Stimulated activated CD4-positive, alpha-beta T cell treated with anti-CD3 and anti-CD28 coated beads, TNF-alpha, amount 100 ng/mL, for 4 hours (primary cell): ENCODE measurements around the gene SCYGR1.
"Not testable (repeated sequence)": the region's sequence is repeated elsewhere in the genome, so short reads cannot be mapped to it uniquely, and the experiment has no call there.

Experiments used
- DNase-seq, 3 experiments: peaks; one replicate each; pipeline ENCODE4 v3.0.0-alpha.2; 2020; ENCODE audit warnings: low read depth in 3 of 3

The SCYGR1 gene

GRCh38 chr2:227370791-227371312 is 16.9 kb downstream of the SCYGR1 start:
- no peak for DNase-seq

- DNase-seq, result no peak
Observed at GRCh38 chr2:227370092-227370491, 17.7 kb downstream of the SCYGR1 start.

- no peak for DNase-seq
Observed at GRCh38 chr2:227368574-227368973, 19.2 kb downstream of the SCYGR1 start.

- no peak for DNase-seq
Observed at GRCh38 chr2:227367427-227367795, 20.3 kb downstream of the SCYGR1 start.

GRCh38 chr2:227366769-227367426 is 20.9 kb downstream of the SCYGR1 start:
- no peak for DNase-seq

GRCh38 chr2:227365833-227366232 is 21.9 kb downstream of the SCYGR1 start:
- DNase-seq, result no peak

- DNase-seq, result not testable (repeated sequence)
Observed at GRCh38 chr2:227364585-227365263, 23.0 kb downstream of the SCYGR1 start.

GRCh38 chr2:227363756-227364155 is 24.0 kb downstream of the SCYGR1 start:
- DNase-seq, result no peak

- DNase-seq, result no peak
Observed at GRCh38 chr2:227360351-227360750, 27.4 kb downstream of the SCYGR1 start.

- DNase-seq, result no peak
Observed at GRCh38 chr2:227351639-227352038, 36.1 kb downstream of the SCYGR1 start.

GRCh38 chr2:227349989-227350612 is 37.6 kb downstream of the SCYGR1 start:
- no peak for DNase-seq

GRCh38 chr2:227348324-227348723 is 39.4 kb downstream of the SCYGR1 start:
- DNase-seq, result no peak

GRCh38 chr2:227347117-227347516 is 40.6 kb downstream of the SCYGR1 start:
- no peak for DNase-seq

- no peak for DNase-seq
Observed at GRCh38 chr2:227344231-227344630, 43.5 kb downstream of the SCYGR1 start.

- no peak for DNase-seq
Observed at GRCh38 chr2:227341553-227341952, 46.2 kb downstream of the SCYGR1 start.

GRCh38 chr2:227340106-227340505 is 47.6 kb downstream of the SCYGR1 start:
- DNase-seq, result no peak

GRCh38 chr2:227339098-227339599 is 48.6 kb downstream of the SCYGR1 start:
- DNase-seq, result no peak
